ENCODE results near the gene CORO7. TPM values are rescaled to one million over a fixed set of nuclear protein-coding genes. Genes with fewer than 3 reads are reported as not detected.

Gene CORO7
- total RNA-seq, 1 experiment from 2014 or later: 42.1 TPM

DNA sequence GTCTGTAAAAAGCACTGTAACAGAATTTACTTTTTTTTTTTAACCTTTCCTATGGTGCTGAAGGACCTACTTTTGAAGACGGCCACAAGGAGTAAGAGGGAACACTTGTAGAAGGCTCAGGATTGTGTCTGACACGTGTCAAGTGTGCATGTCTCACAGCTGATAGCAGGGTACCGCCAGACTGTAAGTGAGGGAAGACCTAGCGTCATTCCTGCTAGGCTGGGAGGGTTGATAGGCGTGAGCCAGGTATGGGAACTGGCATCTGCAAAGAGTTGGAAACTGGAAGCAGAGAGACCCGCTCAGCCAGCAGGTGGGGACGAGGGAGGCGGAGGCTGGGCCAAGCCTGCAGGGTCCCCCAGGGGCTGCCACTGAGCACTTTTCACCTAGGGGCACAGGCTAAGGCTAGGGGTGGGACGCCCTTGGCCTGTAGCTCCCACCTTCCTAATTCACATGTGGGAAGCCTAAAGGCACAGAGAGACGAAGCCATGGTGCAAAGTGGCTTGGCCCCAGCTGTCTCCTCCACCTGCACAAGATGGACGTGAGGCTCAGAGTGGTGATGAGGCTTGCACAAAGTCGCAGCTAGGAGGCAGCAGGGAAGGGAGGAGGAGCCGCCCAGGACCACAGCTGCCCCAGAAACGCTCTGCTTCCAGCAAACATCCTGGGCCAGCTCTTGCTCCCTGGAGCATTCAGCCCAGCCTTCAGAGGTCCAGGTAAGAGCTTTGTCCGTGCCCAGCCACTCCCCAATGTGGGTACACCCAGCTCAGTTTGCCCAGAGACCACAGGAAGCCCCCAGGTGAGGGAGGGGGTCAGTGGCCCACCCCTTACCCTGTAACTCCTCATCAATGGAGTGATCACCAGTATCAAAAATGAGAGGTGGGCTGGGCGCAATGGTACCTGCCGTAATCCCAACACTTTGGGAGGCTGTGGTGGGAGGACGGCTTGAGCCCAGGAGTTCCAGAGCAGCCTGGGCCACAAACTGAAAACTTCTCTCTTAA, 25.8 kb downstream of the CORO7 start:
- no peaks in the 10 kb centered on the region for H3K27me3 ChIP-seq (ENCODE audit: insufficient read depth, low read depth)
- ChIA-PET POLR2A (ENCODE audit: unreplicated experiment) (interaction anchor here (0.6 kb wide), 2 partner anchors 26 to 378 kb away, joined by 3 read pairs; no protein-coding TSS in a partner anchor), CTCF (no interaction called here)
- intact Hi-C loops (cut with micrococcal nuclease; ENCODE audit: unreplicated experiment): no loop called here
- no peak overlapping the region for H3K27ac ChIP-seq
- peaks cover 9% of the 10 kb centered on the region for H3F3A ChIP-seq (ENCODE audit: insufficient read depth, low read depth)
- H3K36me3 ChIP-seq (ENCODE audit: low read depth): no peaks in the 10 kb centered on the region
- TF ChIP-seq, protein P1, sequence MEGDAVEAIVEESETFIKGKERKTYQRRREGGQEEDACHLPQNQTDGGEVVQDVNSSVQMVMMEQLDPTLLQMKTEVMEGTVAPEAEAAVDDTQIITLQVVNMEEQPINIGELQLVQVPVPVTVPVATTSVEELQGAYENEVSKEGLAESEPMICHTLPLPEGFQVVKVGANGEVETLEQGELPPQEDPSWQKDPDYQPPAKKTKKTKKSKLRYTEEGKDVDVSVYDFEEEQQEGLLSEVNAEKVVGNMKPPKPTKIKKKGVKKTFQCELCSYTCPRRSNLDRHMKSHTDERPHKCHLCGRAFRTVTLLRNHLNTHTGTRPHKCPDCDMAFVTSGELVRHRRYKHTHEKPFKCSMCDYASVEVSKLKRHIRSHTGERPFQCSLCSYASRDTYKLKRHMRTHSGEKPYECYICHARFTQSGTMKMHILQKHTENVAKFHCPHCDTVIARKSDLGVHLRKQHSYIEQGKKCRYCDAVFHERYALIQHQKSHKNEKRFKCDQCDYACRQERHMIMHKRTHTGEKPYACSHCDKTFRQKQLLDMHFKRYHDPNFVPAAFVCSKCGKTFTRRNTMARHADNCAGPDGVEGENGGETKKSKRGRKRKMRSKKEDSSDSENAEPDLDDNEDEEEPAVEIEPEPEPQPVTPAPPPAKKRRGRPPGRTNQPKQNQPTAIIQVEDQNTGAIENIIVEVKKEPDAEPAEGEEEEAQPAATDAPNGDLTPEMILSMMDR (conservative IDR thresholded peaks at IDR 0.05): no peak
- no peak for TF ChIP-seq EZH2 (IDR thresholded peaks at IDR 0.05; ENCODE audit: low read depth)
- no peaks in the 10 kb centered on the region for H3K9me3 ChIP-seq (ENCODE audit: insufficient read depth, low read depth)
- no TSS peak for BruUV-seq (replicated peaks)
- H3K79me2 ChIP-seq (ENCODE audit: low read depth): no peaks in the 10 kb centered on the region
- no peaks in the 10 kb centered on the region for H4K20me1 ChIP-seq (ENCODE audit: insufficient read depth)
- no peak for DNase-seq
- no peaks in the 10 kb centered on the region for H3K9me2 ChIP-seq (ENCODE audit: insufficient read depth)
- no peak overlapping the region for H3K4me2 ChIP-seq
- no peak overlapping the region for H3K4me3 ChIP-seq
- no peak overlapping the region for H2AFZ ChIP-seq
- H3K4me1 ChIP-seq (replicated peaks; ENCODE audit: insufficient read depth): peaks cover 28% of the 10 kb centered on the region

DNA sequence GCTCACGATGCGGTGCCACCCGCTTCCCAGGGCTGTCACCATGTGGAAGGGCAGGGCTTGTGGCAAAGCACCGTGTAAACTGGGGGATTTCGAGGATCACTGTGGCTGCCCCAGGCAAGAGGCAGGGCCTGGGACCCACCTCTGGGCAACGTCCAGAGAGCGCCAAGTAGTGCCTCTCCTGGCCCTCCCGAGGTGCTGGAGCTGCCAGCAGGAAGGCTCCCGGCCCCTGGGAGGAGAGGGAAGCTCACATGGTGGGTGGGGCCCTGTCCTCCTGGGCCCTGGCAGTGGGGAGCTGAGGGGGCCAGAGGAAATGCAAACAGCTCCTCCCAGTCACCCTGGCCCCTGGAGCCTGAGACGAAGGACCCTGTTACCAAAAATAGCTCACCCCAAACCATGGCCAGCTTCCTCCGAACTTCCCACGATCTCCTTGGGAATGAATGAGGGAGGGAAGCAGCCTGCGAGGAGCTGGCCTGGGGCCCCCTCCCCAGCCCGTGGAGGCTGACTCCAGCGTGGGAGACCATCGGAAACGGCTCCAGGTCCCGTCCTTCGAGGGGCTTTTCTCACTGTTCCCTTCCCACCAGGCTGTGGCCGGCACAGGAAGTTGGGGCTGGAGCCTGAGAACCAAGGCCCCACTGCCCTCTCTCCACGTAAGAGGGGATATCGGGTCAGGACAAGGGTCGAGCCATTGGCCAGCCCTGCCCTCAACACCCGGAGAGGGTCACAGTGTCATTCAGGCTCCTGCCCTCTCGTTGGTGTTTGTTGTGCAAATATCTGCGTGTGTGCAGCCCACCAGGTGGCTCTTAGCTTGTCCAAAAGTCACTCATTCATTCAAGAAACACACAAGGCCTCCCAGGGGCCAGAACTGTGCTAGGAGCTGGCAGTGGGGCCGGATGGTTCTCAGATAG, 27.1 kb downstream of the CORO7 start:
- Histone ChIP-seq H3K4me2 (no peak overlapping the region), H4K20me1 (ENCODE audit: insufficient read depth) (no peaks in the 10 kb centered on the region), H3K4me1 (replicated peaks; ENCODE audit: insufficient read depth) (peaks cover 28% of the 10 kb centered on the region), H3K27ac (no peak overlapping the region), H3K36me3 (ENCODE audit: low read depth) (no peaks in the 10 kb centered on the region), H3F3A (ENCODE audit: insufficient read depth, low read depth) (peaks cover 9% of the 10 kb centered on the region), H3K4me3 (no peak overlapping the region), H3K79me2 (ENCODE audit: low read depth) (no peaks in the 10 kb centered on the region), H3K9me3 (ENCODE audit: insufficient read depth, low read depth) (no peaks in the 10 kb centered on the region), H3K9me2 (ENCODE audit: insufficient read depth) (no peaks in the 10 kb centered on the region), H3K27me3 (ENCODE audit: insufficient read depth, low read depth) (no peaks in the 10 kb centered on the region), H2AFZ (no peak overlapping the region)
- ChIA-PET POLR2A (ENCODE audit: unreplicated experiment) (interaction anchor here (0.6 kb wide), 3 partner anchors 14 to 645 kb away, joined by 3 to 8 read pairs (median 8); no protein-coding TSS in a partner anchor), CTCF (no interaction called here)
- BruUV-seq (replicated peaks): no TSS peak
- TF ChIP-seq EZH2 (IDR thresholded peaks at IDR 0.05; ENCODE audit: low read depth): no peak
- TF ChIP-seq, protein P1 (conservative IDR thresholded peaks at IDR 0.05): no peak
- no peak for DNase-seq
- intact Hi-C loops (cut with micrococcal nuclease; ENCODE audit: unreplicated experiment): no loop called here

Data from PC-9 (cell line).